Stimulated activated naive CD4-positive, alpha-beta T cell treated with Interleukin-2 at 50 U/mL for 16 hours (primary cell): ENCODE results near the gene HNF1B.

Experiments
- DNase-seq: peaks from one replicate; lab custom pipeline; 2025; lab: John Stamatoyannopoulos, UW

Gene HNF1B

GRCh38 chr17:37671824-37672547 is 72.9 kb downstream of the HNF1B start:
- no peak for DNase-seq

GRCh38 chr17:37671028-37671823 is 73.6 kb downstream of the HNF1B start:
- DNase-seq = no peak

GRCh38 chr17:37667039-37667438 is 77.8 kb downstream of the HNF1B start:
- DNase-seq = no peak

- no peak for DNase-seq
These were observed 80.6 kb downstream of the HNF1B start for GRCh38 chr17:37664214-37664613.

- no peak for DNase-seq
These were observed 82.5 kb downstream of the HNF1B start for GRCh38 chr17:37662353-37662752.

- no peak for DNase-seq
These were observed 83.4 kb downstream of the HNF1B start for GRCh38 chr17:37661400-37662014.

GRCh38 chr17:37659925-37660324 is 84.9 kb downstream of the HNF1B start:
- no peak for DNase-seq

- no peak for DNase-seq
These were observed 87.7 kb downstream of the HNF1B start for GRCh38 chr17:37657202-37657601.

- no peak for DNase-seq
These were observed 93.0 kb downstream of the HNF1B start for GRCh38 chr17:37651849-37652248.

GRCh38 chr17:37650419-37651003 is 94.3 kb downstream of the HNF1B start:
- DNase-seq = no peak

- DNase-seq = no peak
These were observed 96.3 kb downstream of the HNF1B start for GRCh38 chr17:37648555-37648954.

GRCh38 chr17:37647856-37648255 is 97.0 kb downstream of the HNF1B start:
- DNase-seq = no peak

GRCh38 chr17:37643869-37644268 is 101.0 kb downstream of the HNF1B start:
- no peak for DNase-seq

GRCh38 chr17:37643118-37643766 is 101.6 kb downstream of the HNF1B start, which contains the start of gene DDX52:
Gene DDX52 (minus strand): TSS chr17:37643446. CDS start chr17:37643420, 26 bp downstream.
- peak; percentile 86 for DNase-seq

GRCh38 chr17:37642681-37643080 is 102.2 kb downstream of the HNF1B start:
- no peak for DNase-seq

GRCh38 chr17:37640015-37640414 is 104.8 kb downstream of the HNF1B start:
- DNase-seq = no peak

GRCh38 chr17:37637956-37638355 is 106.9 kb downstream of the HNF1B start:
- DNase-seq = no peak
